H1 (cell line): ENCODE measurements around the gene NFASC. TPM values are rescaled to one million over a fixed set of nuclear protein-coding genes. Genes with fewer than 3 reads are reported as not detected.

Source experiments
- EZH2 ChIP-seq: fragments of 200-600 bp; sonication (generic); IDR thresholded peaks from 2 replicates; pipeline ENCODE4 v1.7.1; 2012; ENCODE audit warnings: low read depth, mild to moderate bottlenecking, moderate library complexity, low read length, inconsistent platforms; ENCODE audit not compliant: severe bottlenecking
- HDAC2 ChIP-seq, 2 experiments: fragments of 300-600 bp in 1 of 2; sonication (generic) in 1 of 2; IDR thresholded peaks; 2 replicates each; pipeline ENCODE4 v1.6.1; 2011 to 2012; ENCODE audit warnings: low read depth in 2 of 2, low read length in 2 of 2, mild to moderate bottlenecking in 2 of 2, moderate library complexity in 2 of 2, borderline replicate concordance in 1 of 2, inconsistent platforms in 1 of 2
- SUZ12 ChIP-seq: fragments of 200-600 bp; sonication (generic); IDR thresholded peaks from 2 replicates; pipeline ENCODE4 v1.6.1; 2012; ENCODE audit warnings: mild to moderate bottlenecking, inconsistent platforms, low read length, moderate library complexity, mixed read lengths
- TEAD4 ChIP-seq: IDR thresholded peaks from 2 replicates; pipeline ENCODE4 v1.6.1; 2012; ENCODE audit warnings: low read depth, low read length, inconsistent platforms, mixed read lengths
- polyA plus RNA-seq, 7 experiments: library from polyadenylated mRNA; depleted of rRNA in 3 of 7; stranded (reverse) in 5 of 7; unstranded in 2 of 7; fragments of >200 nt in 5 of 7; fragments of 200-250 nt in 2 of 7; gene quantifications; 1 replicate in 5 of 7; 2 replicates in 1 of 7; 4 replicates in 1 of 7; pipeline versions ENCODE4 v1.2.1 to v1.2.3, GENCODE V29; 2011 to 2013; ENCODE audit warnings: missing spikeins in 2 of 7, mixed read lengths in 2 of 7
- total RNA-seq: library from RNA; stranded (reverse); fragmentation: NEBNext Ultra II Directional; extraction: Animal tissue kit (Norgen Biotek cat#: 25700); gene quantifications from 2 replicates; pipeline ENCODE4 v1.2.1, GENCODE V29; 2021

Gene NFASC
- total and polyA plus RNA-seq, 2 of the 8 experiments (the other 6 are each of a cell fraction or from before 2014, with no cell fraction given) = 5.0 to 15.2 TPM

- TF ChIP-seq SUZ12 (no peak), HDAC2 (IDR thresholded peaks at IDR 0.05; ENCODE audit: borderline replicate concordance in 1 of 2, low read depth in 2 of 2, low read length in 2 of 2) (no peak), EZH2 (no peak), TEAD4 (no peak)
Measured at GRCh38 chr1:204940591-204940990, 69.9 kb downstream of the NFASC start (continued).
